Measurements from ENCODE around the gene B9D2.

The B9D2 gene

GRCh38 chr19:41403181-41403970 lies 39.4 kb upstream of the B9D2 start:
- Histone ChIP-seq H3K9ac (ENCODE audit: low read depth, low read length) (no peak overlapping the region), H3K4me1 (ENCODE audit: insufficient read depth, low read length) (peaks cover 14% of the 10 kb centered on the region), H3K79me2 (ENCODE audit: insufficient read depth, low read length) (peaks cover 27% of the 10 kb centered on the region), H3K27ac (ENCODE audit: low read length) (no peak overlapping the region), H2AFZ (ENCODE audit: low read depth, low read length) (no peak overlapping the region), H4K20me1 (ENCODE audit: insufficient read depth, low read length) (0 out of 2 replicates have a peak, but pooled peaks cover 4% of the 10 kb centered on the region), H3K36me3 (ENCODE audit: insufficient read depth, low read length) (peaks cover 5% of the 10 kb centered on the region; the same call in 1 of the 2 replicates), H3K27me3 (ENCODE audit: insufficient read depth, low read length, poor library complexity) (no peaks in the 10 kb centered on the region), H3K4me3 (ENCODE audit: low read depth in 1 of 2, low read length in 2 of 2) (no peak overlapping the region), H3K9me3 (ENCODE audit: insufficient read depth, low read length, severe bottlenecking) (no peaks in the 10 kb centered on the region), H3K4me2 (ENCODE audit: insufficient read depth, low read length) (no peak overlapping the region)
- no peak for TF ChIP-seq CTCF (IDR thresholded peaks at IDR 0.05; ENCODE audit: borderline replicate concordance, extremely low read depth, low read length, poor library complexity, severe bottlenecking)
- no peak for TF ChIP-seq EZH2 (IDR thresholded peaks at IDR 0.05; ENCODE audit: borderline replicate concordance, low read depth, low read length, severe bottlenecking)
- ATAC-seq (ENCODE audit: insufficient read depth, low read depth) = no peak
- no peak for DNase-seq

- H3K36me3 ChIP-seq (ENCODE audit: insufficient read depth, low read length) = peaks cover 5% of the 10 kb centered on the region; the same call in 1 of the 2 replicates
- no peak overlapping the region for H3K9ac ChIP-seq (ENCODE audit: low read depth, low read length)
- H3K4me3 ChIP-seq (ENCODE audit: low read depth in 1 of 2, low read length in 2 of 2) = no peak overlapping the region
- no peaks in the 10 kb centered on the region for H3K9me3 ChIP-seq (ENCODE audit: insufficient read depth, low read length, severe bottlenecking)
- DNase-seq (no peak), ATAC-seq (ENCODE audit: insufficient read depth, low read depth) (no peak)
- no peak overlapping the region for H3K27ac ChIP-seq (ENCODE audit: low read length)
- H3K79me2 ChIP-seq (ENCODE audit: insufficient read depth, low read length) = peaks cover 36% of the 10 kb centered on the region
- no peak for TF ChIP-seq CTCF (IDR thresholded peaks at IDR 0.05; ENCODE audit: borderline replicate concordance, extremely low read depth, low read length, poor library complexity, severe bottlenecking)
- no peak for TF ChIP-seq EZH2 (IDR thresholded peaks at IDR 0.05; ENCODE audit: borderline replicate concordance, low read depth, low read length, severe bottlenecking)
- H2AFZ ChIP-seq (ENCODE audit: low read depth, low read length) = no peak overlapping the region
- H3K4me2 ChIP-seq (ENCODE audit: insufficient read depth, low read length) = no peak overlapping the region
- H3K27me3 ChIP-seq (ENCODE audit: insufficient read depth, low read length, poor library complexity) = no peaks in the 10 kb centered on the region
- H3K4me1 ChIP-seq (ENCODE audit: insufficient read depth, low read length) = peaks cover 16% of the 10 kb centered on the region
- 0 out of 2 replicates have a peak, but pooled peaks cover 4% of the 10 kb centered on the region for H4K20me1 ChIP-seq (ENCODE audit: insufficient read depth, low read length)
These were observed 38.1 kb upstream of the B9D2 start for GRCh38 chr19:41402010-41402409.

- DNase-seq (no peak), ATAC-seq (ENCODE audit: insufficient read depth, low read depth) (no peak)
- Histone ChIP-seq H3K36me3 (ENCODE audit: insufficient read depth, low read length) (peaks cover 5% of the 10 kb centered on the region; the same call in 1 of the 2 replicates), H3K27me3 (ENCODE audit: insufficient read depth, low read length, poor library complexity) (no peaks in the 10 kb centered on the region), H3K79me2 (ENCODE audit: insufficient read depth, low read length) (peaks cover 41% of the 10 kb centered on the region), H3K4me1 (ENCODE audit: insufficient read depth, low read length) (peaks cover 18% of the 10 kb centered on the region), H2AFZ (ENCODE audit: low read depth, low read length) (no peak overlapping the region), H4K20me1 (ENCODE audit: insufficient read depth, low read length) (0 out of 2 replicates have a peak, but pooled peaks cover 4% of the 10 kb centered on the region), H3K27ac (ENCODE audit: low read length) (no peak overlapping the region), H3K4me2 (ENCODE audit: insufficient read depth, low read length) (no peak overlapping the region), H3K9me3 (ENCODE audit: insufficient read depth, low read length, severe bottlenecking) (no peaks in the 10 kb centered on the region), H3K4me3 (ENCODE audit: low read depth in 1 of 2, low read length in 2 of 2) (no peak overlapping the region), H3K9ac (ENCODE audit: low read depth, low read length) (no peak overlapping the region)
- no peak for TF ChIP-seq CTCF (IDR thresholded peaks at IDR 0.05; ENCODE audit: borderline replicate concordance, extremely low read depth, low read length, poor library complexity, severe bottlenecking)
- no peak for TF ChIP-seq EZH2 (IDR thresholded peaks at IDR 0.05; ENCODE audit: borderline replicate concordance, low read depth, low read length, severe bottlenecking)
These were observed 37.5 kb upstream of the B9D2 start for GRCh38 chr19:41401483-41401882.
